GM23248 (cell line): Measurements from ENCODE around the gene CDC42EP5.

Experiments used
- EZH2 ChIP-seq: fragments of 200-600 bp; sonication (generic); IDR thresholded peaks from 2 replicates; pipeline ENCODE4 v1.6.1; 2018; ENCODE audit warnings: antibody characterized with exemption, mild to moderate bottlenecking; ENCODE audit not compliant: insufficient read depth, poor library complexity, severe bottlenecking
- EZH2phosphoT487 ChIP-seq: fragments of 200-600 bp; sonication (generic); IDR thresholded peaks from 2 replicates; pipeline ENCODE4 v1.6.1; 2018; ENCODE audit warnings: antibody characterized with exemption, moderate library complexity, mild to moderate bottlenecking, low read depth; ENCODE audit not compliant: insufficient read depth

DNA sequence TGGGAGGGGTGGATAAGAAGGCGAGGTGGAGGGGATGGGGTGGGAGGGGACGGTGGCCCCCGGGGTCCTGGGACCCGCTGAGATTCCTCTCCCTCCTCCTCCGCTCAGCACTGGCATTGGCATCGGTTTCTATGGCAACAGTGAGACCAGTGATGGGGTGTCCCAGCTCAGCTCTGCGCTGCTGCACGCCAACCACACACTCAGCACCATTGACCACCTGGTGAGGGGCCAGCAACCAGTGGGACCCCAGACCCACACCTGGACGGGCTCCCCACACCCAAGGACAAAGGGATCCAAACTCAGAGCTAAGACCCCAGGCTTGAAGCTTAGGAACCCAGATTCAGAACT, 52.0 kb downstream of the CDC42EP5 start:
- TF ChIP-seq EZH2 (no peak), EZH2phosphoT487 (no peak)
